Activated CD4-positive, alpha-beta T cell treated with anti-CD3 and anti-CD28 coated beads for 4 hours (primary cell): Measurements from ENCODE around the gene RAB11FIP2.

Experiments
- DNase-seq, 2 donors: peaks; one replicate each; pipeline ENCODE4 v3.0.0-alpha.2; 2020

Gene RAB11FIP2

DNA sequence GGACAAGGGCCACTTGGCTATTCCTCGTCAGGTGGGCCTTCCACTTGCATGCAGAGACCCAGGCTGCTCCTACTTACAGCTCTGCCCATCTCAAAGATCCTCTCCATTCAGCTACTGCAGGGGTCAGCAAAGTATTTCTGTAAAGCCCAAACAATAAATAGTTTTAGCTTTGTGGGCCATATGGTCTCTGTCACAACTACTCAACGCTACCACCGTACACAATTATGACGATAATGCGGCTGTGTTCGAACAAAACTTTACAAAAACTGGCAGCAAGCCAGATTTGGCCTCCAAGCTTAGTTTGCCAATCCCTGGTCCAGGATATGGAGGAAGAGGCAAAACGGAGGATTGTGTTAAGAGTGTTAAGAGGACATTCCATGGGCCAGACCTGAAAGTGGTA, 12.8 kb downstream of the RAB11FIP2 start:
- no peak for DNase-seq

DNA sequence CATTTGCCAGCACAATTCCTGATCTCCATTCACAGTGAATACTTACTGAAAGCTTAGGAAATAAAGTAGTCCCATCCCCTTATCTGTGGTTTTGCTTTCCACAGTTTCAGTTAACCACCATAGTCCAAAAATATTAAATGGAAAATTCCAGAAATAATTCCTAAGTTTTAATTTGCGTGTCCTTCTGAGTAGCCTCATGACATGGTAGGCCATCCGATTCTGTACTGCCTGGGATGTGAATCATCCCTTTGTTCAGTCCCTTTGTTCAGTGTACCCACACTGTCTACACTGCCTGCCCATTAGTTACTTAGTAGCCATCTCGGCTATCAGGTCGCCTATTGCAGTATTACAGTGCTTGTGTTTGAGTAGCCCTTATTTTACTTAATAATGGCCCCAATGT, 14.2 kb downstream of the RAB11FIP2 start:
- no peak for DNase-seq

DNA sequence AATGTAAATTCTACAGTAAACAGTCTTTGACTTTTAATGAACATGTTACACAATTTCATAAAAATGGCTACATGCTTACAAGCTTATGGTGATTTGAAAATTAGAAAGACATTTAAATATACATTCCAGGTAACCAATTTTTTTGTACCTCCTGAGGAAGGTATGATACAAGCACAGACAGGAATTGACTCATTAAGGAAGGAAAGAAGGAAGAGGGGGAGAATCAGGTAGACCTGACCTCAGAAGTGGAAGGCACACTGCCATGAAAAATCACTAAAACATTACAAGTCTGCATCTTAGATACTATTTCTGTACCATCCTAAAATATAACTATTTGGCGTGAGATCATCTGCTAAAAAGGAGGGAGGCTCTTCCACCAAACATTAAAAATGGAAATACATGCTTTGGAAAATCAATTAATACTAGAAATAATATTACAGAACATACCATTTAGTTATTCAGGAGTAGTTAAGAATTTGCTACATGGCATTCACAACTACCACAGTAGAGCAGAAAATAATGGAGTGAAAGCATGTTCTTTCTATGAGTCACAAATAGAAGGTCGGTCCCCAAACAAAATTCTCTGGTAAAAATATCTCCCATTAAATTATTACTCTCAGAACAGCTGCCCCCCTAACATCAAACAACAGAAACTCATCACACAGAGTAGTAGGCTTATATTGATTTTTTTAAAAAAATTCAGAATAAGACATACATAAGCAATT, 15.2 kb downstream of the RAB11FIP2 start:
- no peak for DNase-seq

DNA sequence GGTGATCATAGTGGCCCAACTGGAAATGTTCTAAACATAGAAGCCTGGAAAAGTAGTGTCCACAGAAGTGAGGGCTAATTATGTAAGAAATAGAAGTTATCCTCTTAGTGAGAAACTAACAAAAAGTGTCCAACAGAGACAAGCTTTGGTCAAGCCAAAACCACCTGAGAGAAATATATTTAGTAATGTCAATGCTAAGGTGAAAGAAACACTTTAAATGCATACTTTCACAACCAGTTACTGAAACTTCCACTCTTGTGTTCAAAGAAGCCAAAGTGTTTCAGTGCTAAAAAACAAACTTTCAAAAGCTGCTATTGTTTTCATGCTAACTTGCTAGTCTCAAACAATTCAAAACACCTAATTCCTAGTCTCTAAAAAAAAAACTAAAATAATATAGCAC, 18.1 kb downstream of the RAB11FIP2 start:
- no peak for DNase-seq

- DNase-seq: no peak
These were observed 19.3 kb downstream of the RAB11FIP2 start for GRCh38 chr10:118027397-118027796.

- DNase-seq: no peak
These were observed 19.8 kb downstream of the RAB11FIP2 start for GRCh38 chr10:118026936-118027335.

GRCh38 chr10:118020365-118020764, 26.4 kb downstream of the RAB11FIP2 start:
- no peak for DNase-seq

DNA sequence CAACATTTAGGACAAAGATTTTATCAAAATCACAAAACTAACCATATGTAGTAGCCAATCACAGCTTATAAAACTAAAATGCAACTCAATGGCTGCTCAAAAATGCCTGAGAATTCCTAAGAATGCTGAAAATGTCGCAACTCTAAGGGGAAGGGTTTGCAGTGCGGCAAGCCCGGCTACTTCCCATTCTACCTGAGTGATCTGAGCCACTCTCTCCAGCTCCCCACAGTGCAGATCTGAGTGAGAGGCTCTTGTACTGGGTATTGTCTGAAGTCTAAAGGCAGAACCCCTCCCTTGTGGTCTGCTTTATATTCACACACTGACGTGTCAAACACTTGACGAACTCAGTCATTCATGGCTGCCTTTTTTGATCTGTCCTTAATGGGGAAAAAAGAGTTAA, 28.9 kb downstream of the RAB11FIP2 start:
- DNase-seq: no peak

DNA sequence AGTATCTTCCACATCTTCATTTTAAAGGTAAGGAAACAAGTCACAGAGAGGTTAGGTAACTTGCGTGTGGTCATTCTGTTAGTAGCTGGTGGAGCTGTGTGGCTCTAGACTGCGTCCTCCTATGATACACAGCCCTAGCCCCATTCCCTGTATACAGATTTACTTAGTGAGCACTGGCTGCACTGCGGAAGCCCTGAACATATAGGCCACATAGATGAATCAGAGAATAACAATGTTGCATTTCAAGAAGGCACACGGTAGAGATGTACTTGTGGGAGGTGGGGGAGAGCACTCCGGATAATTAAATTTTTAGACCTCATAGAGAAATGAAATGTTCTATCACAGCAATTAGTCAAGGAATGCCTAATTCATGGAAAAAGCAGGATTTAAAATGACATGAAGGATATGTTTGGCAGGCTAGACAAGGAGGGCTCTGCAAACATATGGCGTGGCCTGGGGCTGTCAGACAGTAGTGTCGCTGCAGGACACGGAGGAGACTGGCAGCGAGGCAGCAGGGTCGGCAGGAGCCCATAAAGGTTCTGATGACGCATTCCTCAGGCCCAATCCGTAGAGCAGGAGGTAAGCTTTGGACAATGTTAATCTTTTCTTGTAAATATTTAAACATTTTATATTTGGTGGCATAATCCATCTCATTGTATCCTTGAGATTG, 29.5 kb downstream of the RAB11FIP2 start:
- DNase-seq: no peak

DNA sequence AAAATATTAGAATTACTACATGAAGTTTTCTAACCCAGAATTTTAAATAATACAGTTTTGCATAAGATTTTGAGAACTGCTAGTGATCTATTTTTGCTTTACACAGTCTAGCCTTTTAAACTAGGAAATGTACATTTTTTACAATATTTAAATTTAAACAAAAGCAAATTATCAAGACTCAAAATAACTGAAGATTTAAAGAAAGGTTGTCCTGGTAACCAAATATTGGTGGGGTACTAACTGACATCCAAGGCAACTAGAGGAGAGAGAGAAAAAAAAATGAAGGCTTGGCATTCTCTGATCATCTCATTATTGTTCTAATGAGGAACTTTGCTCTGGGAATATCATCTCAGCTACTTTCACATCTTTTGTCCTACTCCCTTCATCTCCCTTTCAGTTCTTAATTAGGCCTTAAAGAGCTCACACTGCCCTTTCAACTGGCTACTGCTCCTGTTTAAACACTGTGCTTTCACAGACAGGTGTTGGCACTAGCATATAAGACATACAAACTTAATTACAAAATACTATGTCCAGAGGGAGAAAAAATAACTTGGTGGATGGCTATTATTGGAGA, 33.7 kb downstream of the RAB11FIP2 start:
- no peak for DNase-seq

DNA sequence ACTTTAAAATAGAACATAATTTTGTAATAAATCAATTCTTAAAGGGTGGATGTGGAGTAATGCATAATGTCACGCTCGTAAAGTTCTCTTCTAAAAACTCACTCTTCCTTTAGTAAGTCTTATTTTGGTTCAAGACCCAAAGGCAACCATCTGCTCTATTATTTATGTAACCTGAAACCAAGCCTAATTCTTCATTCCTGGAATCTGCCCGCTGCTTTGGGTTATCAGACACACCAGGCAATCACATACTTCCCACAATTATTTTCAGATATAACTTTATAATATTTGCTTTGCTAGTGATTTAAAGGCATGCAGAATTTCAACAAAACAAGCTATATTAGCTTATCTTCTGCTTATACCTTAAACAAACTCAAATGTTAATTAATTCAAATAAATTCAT, 39.0 kb downstream of the RAB11FIP2 start:
- DNase-seq: no peak

GRCh38 chr10:118003126-118003525, 43.6 kb downstream of the RAB11FIP2 start:
- DNase-seq: no peak

DNA sequence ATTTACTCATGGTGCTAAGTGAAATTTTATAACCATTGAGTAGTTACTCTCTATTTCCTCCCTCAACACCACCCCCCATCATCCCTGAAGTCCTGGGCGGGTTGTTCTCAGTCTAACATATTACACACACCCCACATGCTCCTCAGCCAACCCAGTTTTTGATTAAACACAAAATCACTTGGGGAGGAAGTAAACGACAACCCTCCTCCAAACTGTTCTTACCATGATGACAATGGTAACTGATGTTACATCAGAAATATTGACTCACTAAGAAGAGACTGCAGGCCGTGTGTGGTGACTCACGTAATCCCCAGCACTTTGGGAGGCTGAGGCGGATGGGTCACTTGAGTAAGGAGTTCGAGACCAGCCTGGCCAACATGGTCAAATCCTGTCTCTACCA, 44.2 kb downstream of the RAB11FIP2 start:
- DNase-seq: no peak

- DNase-seq: no peak
These were observed 49.1 kb downstream of the RAB11FIP2 start for GRCh38 chr10:117997673-117998072.

GRCh38 chr10:117996709-117997108, 50.0 kb downstream of the RAB11FIP2 start:
- no peak for DNase-seq

DNA sequence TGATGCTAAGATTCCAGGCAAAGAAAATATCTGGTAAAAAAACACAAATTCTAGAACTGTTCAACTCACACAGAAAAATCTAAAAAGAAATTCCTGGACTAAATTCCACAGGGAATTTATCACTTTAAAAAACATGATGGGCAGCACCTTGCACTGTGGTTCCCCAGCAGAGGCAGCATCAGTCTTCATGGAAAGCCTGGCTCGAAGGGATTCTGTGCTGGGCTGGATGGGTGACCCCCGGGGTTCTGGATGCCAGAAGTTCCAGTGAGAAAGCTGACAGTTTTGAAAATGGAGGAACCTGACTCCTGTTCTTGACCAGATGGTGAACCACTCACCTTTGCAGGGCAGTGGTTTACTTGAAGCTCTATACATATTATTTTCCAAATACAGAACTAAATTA, 52.0 kb downstream of the RAB11FIP2 start:
- no peak for DNase-seq

DNA sequence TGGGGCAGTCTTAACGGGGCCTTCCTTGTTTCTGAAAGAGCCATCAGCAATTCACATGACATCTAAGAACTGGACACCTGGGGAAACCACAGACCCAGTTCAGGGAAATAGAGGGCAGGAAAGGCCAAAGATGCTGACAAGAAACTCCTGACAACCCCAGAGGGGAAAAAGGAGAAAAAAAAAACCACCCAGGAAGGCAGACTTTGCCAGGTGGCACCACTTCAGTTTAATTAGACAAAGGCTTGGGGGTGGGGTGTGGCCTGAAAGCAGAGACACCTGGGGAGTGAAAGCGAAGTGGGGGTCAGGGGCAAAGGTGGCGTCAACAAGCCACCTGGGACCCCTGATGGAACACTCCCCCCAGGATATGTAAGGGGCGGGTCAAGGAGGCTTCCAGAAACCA, 53.6 kb downstream of the RAB11FIP2 start:
- no peak for DNase-seq

DNA sequence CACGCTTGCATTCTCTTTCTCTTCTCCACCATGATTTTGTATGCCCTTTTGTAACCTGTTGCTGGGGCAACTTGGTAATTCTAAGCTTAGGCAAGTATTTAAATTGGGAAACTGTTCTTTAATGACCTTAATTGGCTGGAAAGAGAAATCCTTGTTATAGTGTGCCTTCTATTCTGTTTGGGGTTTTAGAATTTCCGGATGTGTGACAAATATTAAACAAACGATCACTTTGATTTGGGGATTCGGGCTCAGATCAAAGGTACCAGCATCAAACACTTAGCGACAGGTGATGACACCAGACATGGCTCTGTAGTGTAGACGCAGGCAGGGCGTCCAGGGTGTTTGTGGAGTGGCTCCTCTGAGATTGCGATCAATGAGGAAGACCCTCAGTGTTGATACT, 55.0 kb downstream of the RAB11FIP2 start:
- DNase-seq: no peak

- DNase-seq: no peak
These were observed 56.8 kb downstream of the RAB11FIP2 start for GRCh38 chr10:117989962-117990361.

- DNase-seq: no peak
These were observed 57.9 kb downstream of the RAB11FIP2 start for GRCh38 chr10:117988814-117989213.

GRCh38 chr10:117987244-117987909, 59.4 kb downstream of the RAB11FIP2 start:
- no peak for DNase-seq

- no peak for DNase-seq
These were observed 62.8 kb downstream of the RAB11FIP2 start for GRCh38 chr10:117983961-117984360.

DNA sequence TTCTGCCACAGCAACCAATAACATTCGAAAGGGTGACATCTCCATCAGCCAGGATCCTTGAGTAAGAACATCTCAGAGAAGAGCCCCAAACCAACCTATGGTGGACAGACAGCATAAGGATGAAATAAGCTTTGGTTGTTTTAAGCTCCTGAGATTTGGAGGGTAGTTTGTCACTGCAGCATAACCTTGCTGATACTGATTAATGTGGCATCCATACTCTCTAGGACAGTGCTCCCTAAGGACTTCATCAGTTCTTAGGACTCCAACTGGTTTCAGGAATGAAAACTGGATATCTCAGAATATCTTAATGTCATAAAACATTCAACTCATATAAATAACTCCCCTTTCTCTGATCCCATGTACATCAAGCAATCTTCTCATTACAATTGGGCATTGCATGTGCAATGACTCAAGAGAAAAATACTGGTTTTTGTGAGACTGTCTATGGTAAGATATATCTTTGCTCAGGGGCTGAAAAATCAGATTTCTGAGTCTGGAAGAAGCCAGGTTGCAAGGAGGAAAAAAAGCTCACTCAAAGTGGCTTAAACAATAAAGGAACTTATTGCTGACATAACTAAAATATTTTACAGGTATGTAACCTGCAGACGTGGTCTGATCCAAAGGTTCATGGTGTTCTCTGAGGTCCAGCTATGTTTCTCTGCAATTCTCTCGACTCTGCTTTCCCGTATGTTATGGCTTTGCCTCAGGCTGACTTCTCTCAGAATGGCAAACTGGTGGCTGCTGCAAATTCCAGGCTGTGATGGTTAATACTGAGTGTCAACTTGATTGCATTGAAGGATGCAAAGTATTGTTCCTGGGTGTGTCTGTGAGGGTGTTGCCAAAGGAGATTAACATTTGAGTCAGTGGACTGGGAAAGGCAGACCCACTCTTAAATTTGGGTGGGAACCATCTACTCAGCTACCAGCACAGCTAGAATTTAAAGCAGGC, 65.7 kb downstream of the RAB11FIP2 start:
- DNase-seq: no peak
